A549 (cell line): ENCODE data around the gene KRTAP10-9. TPM values are rescaled to one million over a fixed set of nuclear protein-coding genes. Genes with fewer than 3 reads are reported as not detected.

Source experiments
- ATAC-seq, 2 experiments: fragments of 200-7000 bp in 1 of 2; fragments of >200 bp in 1 of 2; cut with Nextera tagmentation in 1 of 2; cut with Tn5 transposase in 1 of 2; 3 replicates each; pipeline versions ENCODE4 v1.8.0 to v1.9.1; 2018 to 2020; ENCODE audit warnings: mild to moderate bottlenecking in 1 of 2, moderate library complexity in 1 of 2
- CTCF ChIA-PET: fragments of 300-600 bp; sonication (Branson Sonifier 250); formaldehyde crosslinking; extraction: SDS; loops from one replicate; lab custom pipeline; 2021; ENCODE audit warnings: antibody characterized with exemption, inconsistent platforms; lab: Yijun Ruan, JAX
- POLR2A ChIA-PET: fragments of 350-600 bp; formaldehyde crosslinking; extraction: SDS; loops from one replicate; lab custom pipeline; 2021; ENCODE audit warnings: antibody characterized with exemption, inconsistent platforms; lab: Yijun Ruan, JAX
- DNase-seq, 2 experiments: peaks; one replicate each; pipeline versions ENCODE4 v3.0.0 to v3.0.0-alpha.2; 2011 to 2016; ENCODE audit warnings: low read depth in 1 of 2, low spot score in 1 of 2
- FAIRE-seq: peaks from 2 replicates; lab custom pipeline; 2011; peaks lifted over from hg19 to GRCh38; lab: Jason Lieb, UNC
- H3K27ac ChIP-seq, 2 experiments: fragments of >200 bp; sonication (Bioruptor Twin); formaldehyde crosslinking; 3 replicates each; pipeline ENCODE4 v1.5.1; 2016 to 2017
- H3K4me1 ChIP-seq: fragments of >200 bp; sonication (Bioruptor Twin); formaldehyde crosslinking; 3 replicates; pipeline ENCODE4 v1.6.1; 2016
- H3K4me2 ChIP-seq: fragments of >200 bp; sonication (Bioruptor Twin); formaldehyde crosslinking; 3 replicates; pipeline ENCODE4 v1.6.1; 2016
- H3K4me3 ChIP-seq: fragments of >200 bp; sonication (Bioruptor Twin); formaldehyde crosslinking; 3 replicates; pipeline ENCODE4 v1.5.1; 2016
- H3K9me3 ChIP-seq: fragments of >200 bp; sonication (Bioruptor Twin); formaldehyde crosslinking; 3 replicates; pipeline ENCODE4 v1.6.1; 2016
- CHD4 ChIP-seq: fragments of 200-600 bp; sonication (generic); IDR thresholded peaks from 2 replicates; pipeline ENCODE4 v1.6.1; 2016; ENCODE audit warnings: antibody characterized with exemption, mild to moderate bottlenecking, borderline replicate concordance
- ESRRA ChIP-seq: fragments of 150-350 bp; IDR thresholded peaks from 2 replicates; pipeline ENCODE4 v1.6.1; 2014; ENCODE audit warnings: mild to moderate bottlenecking, low read length, borderline replicate concordance
- FOSB ChIP-seq: fragments of 250-450 bp; sonication (Bioruptor Pico); IDR thresholded peaks from 2 replicates; pipeline ENCODE4 v1.5.0; 2020; ENCODE audit warnings: mild to moderate bottlenecking, moderate library complexity
- GATA3 ChIP-seq: IDR thresholded peaks from 2 replicates; pipeline ENCODE4 v1.6.1; 2012; ENCODE audit warnings: borderline replicate concordance
- HDAC2 ChIP-seq: fragments of 200-600 bp; sonication (generic); IDR thresholded peaks from 2 replicates; pipeline ENCODE4 v1.6.1; 2016
- HOXB13 ChIP-seq: fragments of 250-450 bp; sonication (Bioruptor Pico); IDR thresholded peaks from 2 replicates; pipeline ENCODE4 v1.5.0; 2020; ENCODE audit warnings: low read depth, mild to moderate bottlenecking, moderate library complexity
- JUN ChIP-seq, 2 experiments: fragments of >200 bp; sonication (Bioruptor Twin); formaldehyde crosslinking; IDR thresholded peaks; 2 replicates in 1 of 2; 3 replicates in 1 of 2; pipeline ENCODE4 v1.6.1; 2016 to 2017
- KDM5A ChIP-seq: fragments of 200-600 bp; sonication (generic); IDR thresholded peaks from 2 replicates; pipeline ENCODE4 v1.6.1; 2016; ENCODE audit warnings: antibody characterized with exemption, mild to moderate bottlenecking
- MAZ ChIP-seq: fragments of 150-350 bp; IDR thresholded peaks from 2 replicates; pipeline ENCODE4 v1.6.1; 2014; ENCODE audit warnings: antibody characterized with exemption, low read depth, low read length, borderline replicate concordance
- MYC ChIP-seq: IDR thresholded peaks from 2 replicates; pipeline ENCODE4 v1.6.1; 2012; ENCODE audit warnings: mild to moderate bottlenecking, inconsistent platforms, low read length, improper control_type of control experiment, borderline replicate concordance
- POLR2A ChIP-seq: IDR thresholded peaks from 2 replicates; pipeline ENCODE4 v1.6.1; 2012; ENCODE audit warnings: mild to moderate bottlenecking, low read length
- SMC3 ChIP-seq: fragments of >200 bp; sonication (Bioruptor Twin); formaldehyde crosslinking; IDR thresholded peaks from 3 replicates; pipeline ENCODE4 v1.6.1; 2018; ENCODE audit warnings: inconsistent platforms
- SREBF2 ChIP-seq: fragments of 450-650 bp; IDR thresholded peaks from 2 replicates; pipeline ENCODE4 v1.6.1; 2014; ENCODE audit warnings: mild to moderate bottlenecking, moderate library complexity
- ZC3H11A ChIP-seq: fragments of 450-650 bp; IDR thresholded peaks from 2 replicates; pipeline ENCODE4 v1.6.1; 2014; ENCODE audit warnings: antibody characterized with exemption, mild to moderate bottlenecking
- ZFP36 ChIP-seq: fragments of 450-650 bp; IDR thresholded peaks from 2 replicates; pipeline ENCODE4 v1.6.1; 2014; ENCODE audit warnings: borderline replicate concordance; ENCODE audit not compliant: partially characterized antibody
- WGBS: methylation state at CpG from one replicate; pipeline ENCODE4 v1.1.6; 2017; ENCODE audit errors: missing lambda C conversion rate; 5-methylcytosine and 5-hydroxymethylcytosine counted together
- polyA plus RNA-seq, 4 experiments: library from polyadenylated mRNA; depleted of rRNA in 3 of 4; stranded (reverse); fragments of >200 nt; fragmentation: RNase III in 1 of 4; extraction: RNeasy Plus Mini Kit Qiagen cat#74134 plus additional on column Dnase treatment in 1 of 4; gene quantifications; 2 replicates in 3 of 4; 3 replicates in 1 of 4; pipeline ENCODE4 v1.2.3, GENCODE V29; 2011 to 2017
- TF ChIP-seq, protein P1 (sequence below): fragments of 200-600 bp; sonication (generic); IDR thresholded peaks from 2 replicates; pipeline ENCODE4 v1.6.1; 2016; ENCODE audit warnings: antibody characterized with exemption, mild to moderate bottlenecking, moderate library complexity

Gene KRTAP10-9
- polyA plus RNA-seq, 2 of the 4 experiments (the other 2 are of a cell fraction), result not detected

DNA sequence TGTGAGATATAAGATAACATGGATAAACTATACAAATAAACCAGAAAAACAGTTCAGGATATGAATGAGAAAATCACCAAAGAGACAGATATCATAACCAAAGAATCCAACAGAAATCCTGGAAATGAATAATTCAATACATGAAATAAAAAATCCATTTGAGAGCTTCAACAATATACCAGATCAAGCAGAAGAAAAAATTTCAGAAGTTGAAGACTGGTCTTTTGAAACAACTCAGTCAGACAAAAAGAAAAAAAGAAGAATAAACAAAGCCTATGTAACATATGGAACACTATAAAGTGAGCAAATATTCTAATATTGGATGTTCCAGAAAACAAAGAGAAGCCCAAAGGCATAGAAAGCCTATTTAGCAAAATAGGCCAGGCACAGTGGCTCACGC, 45.0 kb downstream of the KRTAP10-9 start:
- no peak for TF ChIP-seq JUN (IDR thresholded peaks at IDR 0.05)
- no peaks in the 10 kb centered on the region for H3K4me1 ChIP-seq
- CTCF ChIA-PET, result no interaction called here
- no peak overlapping the region for H3K27ac ChIP-seq
- peaks cover 9% of the 10 kb centered on the region; the same call in 1 of the 3 replicates for H3K9me3 ChIP-seq
- H3K4me2 ChIP-seq, result no peak overlapping the region
- DNase-seq, result no peak
- H3K4me3 ChIP-seq, result no peak overlapping the region
- WGBS, result 63% methylated on average over 1 of the region's 1 CpG
- ATAC-seq, result no peak
- POLR2A ChIA-PET, result no interaction called here
- no peak for FAIRE-seq

DNA sequence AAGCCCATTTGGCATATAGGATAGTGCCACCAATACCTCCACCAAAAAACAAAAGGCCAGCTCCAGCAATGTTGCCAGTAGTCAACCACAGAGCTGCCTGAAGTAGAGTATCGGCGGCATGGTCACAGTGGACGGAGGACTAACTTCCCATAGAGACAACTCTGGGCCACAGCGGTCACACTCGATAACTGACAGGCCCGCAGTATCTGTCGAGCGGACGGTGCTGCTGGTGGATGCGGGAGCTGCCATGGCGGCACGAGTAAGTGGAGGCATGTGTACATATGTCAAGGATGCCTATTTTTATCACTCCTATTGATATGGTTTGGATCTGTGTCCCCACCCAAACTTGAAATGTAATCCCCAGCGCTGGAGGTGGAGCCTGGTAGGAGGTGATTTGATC, 51.0 kb downstream of the KRTAP10-9 start:
- no peak for DNase-seq
- Histone ChIP-seq H3K4me3 (no peak overlapping the region), H3K4me2 (no peak overlapping the region), H3K4me1 (no peaks in the 10 kb centered on the region), H3K27ac (no peak overlapping the region), H3K9me3 (no peaks in the 10 kb centered on the region; the same call in 2 of the 3 replicates)
- no peak for FAIRE-seq
- POLR2A ChIA-PET, result no interaction called here
- TF ChIP-seq POLR2A (no peak), GATA3 (no peak), ZFP36 (no peak), SMC3 (no peak), JUN (IDR thresholded peaks at IDR 0.05) (no peak), ZC3H11A (no peak), ESRRA (no peak), KDM5A (no peak), FOSB (CRISPR knock-in tag) (no peak), HOXB13 (CRISPR knock-in tag) (no peak), HDAC2 (no peak), SREBF2 (no peak), MAZ (no peak), MYC (no peak), CHD4 (no peak)
- TF ChIP-seq, protein P1, sequence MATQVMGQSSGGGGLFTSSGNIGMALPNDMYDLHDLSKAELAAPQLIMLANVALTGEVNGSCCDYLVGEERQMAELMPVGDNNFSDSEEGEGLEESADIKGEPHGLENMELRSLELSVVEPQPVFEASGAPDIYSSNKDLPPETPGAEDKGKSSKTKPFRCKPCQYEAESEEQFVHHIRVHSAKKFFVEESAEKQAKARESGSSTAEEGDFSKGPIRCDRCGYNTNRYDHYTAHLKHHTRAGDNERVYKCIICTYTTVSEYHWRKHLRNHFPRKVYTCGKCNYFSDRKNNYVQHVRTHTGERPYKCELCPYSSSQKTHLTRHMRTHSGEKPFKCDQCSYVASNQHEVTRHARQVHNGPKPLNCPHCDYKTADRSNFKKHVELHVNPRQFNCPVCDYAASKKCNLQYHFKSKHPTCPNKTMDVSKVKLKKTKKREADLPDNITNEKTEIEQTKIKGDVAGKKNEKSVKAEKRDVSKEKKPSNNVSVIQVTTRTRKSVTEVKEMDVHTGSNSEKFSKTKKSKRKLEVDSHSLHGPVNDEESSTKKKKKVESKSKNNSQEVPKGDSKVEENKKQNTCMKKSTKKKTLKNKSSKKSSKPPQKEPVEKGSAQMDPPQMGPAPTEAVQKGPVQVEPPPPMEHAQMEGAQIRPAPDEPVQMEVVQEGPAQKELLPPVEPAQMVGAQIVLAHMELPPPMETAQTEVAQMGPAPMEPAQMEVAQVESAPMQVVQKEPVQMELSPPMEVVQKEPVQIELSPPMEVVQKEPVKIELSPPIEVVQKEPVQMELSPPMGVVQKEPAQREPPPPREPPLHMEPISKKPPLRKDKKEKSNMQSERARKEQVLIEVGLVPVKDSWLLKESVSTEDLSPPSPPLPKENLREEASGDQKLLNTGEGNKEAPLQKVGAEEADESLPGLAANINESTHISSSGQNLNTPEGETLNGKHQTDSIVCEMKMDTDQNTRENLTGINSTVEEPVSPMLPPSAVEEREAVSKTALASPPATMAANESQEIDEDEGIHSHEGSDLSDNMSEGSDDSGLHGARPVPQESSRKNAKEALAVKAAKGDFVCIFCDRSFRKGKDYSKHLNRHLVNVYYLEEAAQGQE, result no peak
- CTCF ChIA-PET, result no interaction called here
- ATAC-seq, result no peak
- 72% methylated on average over 13 of the region's 13 CpGs for WGBS

Other genes with a start within 250 kb of the KRTAP10-9 start
- gene LRRC3, start 171.6 kb upstream of the KRTAP10-9 start, polyA plus RNA-seq (2011; rRNA removed), result 0.59 and 0.66 TPM in 2 replicates
- gene LRRC3, start 171.6 kb upstream of the KRTAP10-9 start, polyA plus RNA-seq (2017; fragmentation: RNase III; extraction: RNeasy Plus Mini Kit Qiagen cat#74134 plus additional on column Dnase treatment), result 0.96 to 1.1 TPM (median 1.1 TPM) in 3 replicates
- gene KRTAP10-1, start 86.9 kb upstream of the KRTAP10-9 start, polyA plus RNA-seq (2011; rRNA removed), result not detected in 2 replicates
- gene KRTAP10-1, start 86.9 kb upstream of the KRTAP10-9 start, polyA plus RNA-seq (2017; fragmentation: RNase III; extraction: RNeasy Plus Mini Kit Qiagen cat#74134 plus additional on column Dnase treatment), result not detected in 3 replicates
- gene KRTAP10-2, start 75.6 kb upstream of the KRTAP10-9 start, polyA plus RNA-seq (2011; rRNA removed), result not detected in 2 replicates
- not detected in 3 replicates for gene KRTAP10-2, start 75.6 kb upstream of the KRTAP10-9 start, polyA plus RNA-seq (2017; fragmentation: RNase III; extraction: RNeasy Plus Mini Kit Qiagen cat#74134 plus additional on column Dnase treatment)
- not detected in 2 replicates for gene KRTAP10-3, start 68.3 kb upstream of the KRTAP10-9 start, polyA plus RNA-seq (2011; rRNA removed)
- gene KRTAP10-3, start 68.3 kb upstream of the KRTAP10-9 start, polyA plus RNA-seq (2017; fragmentation: RNase III; extraction: RNeasy Plus Mini Kit Qiagen cat#74134 plus additional on column Dnase treatment), result not detected in 3 replicates
- not detected in 2 replicates for gene KRTAP10-4, start 53.4 kb upstream of the KRTAP10-9 start, polyA plus RNA-seq (2011; rRNA removed)
- gene KRTAP10-4, start 53.4 kb upstream of the KRTAP10-9 start, polyA plus RNA-seq (2017; fragmentation: RNase III; extraction: RNeasy Plus Mini Kit Qiagen cat#74134 plus additional on column Dnase treatment), result not detected in 3 replicates
- gene KRTAP10-5, start 46.5 kb upstream of the KRTAP10-9 start, polyA plus RNA-seq (2011; rRNA removed), result not detected in 2 replicates
- gene KRTAP10-5, start 46.5 kb upstream of the KRTAP10-9 start, polyA plus RNA-seq (2017; fragmentation: RNase III; extraction: RNeasy Plus Mini Kit Qiagen cat#74134 plus additional on column Dnase treatment), result not detected in 3 replicates
- gene KRTAP10-6, start 34.6 kb upstream of the KRTAP10-9 start, polyA plus RNA-seq (2011; rRNA removed), result not detected in 2 replicates
- gene KRTAP10-6, start 34.6 kb upstream of the KRTAP10-9 start, polyA plus RNA-seq (2017; fragmentation: RNase III; extraction: RNeasy Plus Mini Kit Qiagen cat#74134 plus additional on column Dnase treatment), result not detected in 3 replicates
- gene KRTAP10-7, start 26.5 kb upstream of the KRTAP10-9 start, polyA plus RNA-seq (2011; rRNA removed), result not detected in 2 replicates
- not detected in 3 replicates for gene KRTAP10-7, start 26.5 kb upstream of the KRTAP10-9 start, polyA plus RNA-seq (2017; fragmentation: RNase III; extraction: RNeasy Plus Mini Kit Qiagen cat#74134 plus additional on column Dnase treatment)
- not detected in 2 replicates for gene KRTAP10-8, start 15.0 kb upstream of the KRTAP10-9 start, polyA plus RNA-seq (2011; rRNA removed)
- not detected in 3 replicates for gene KRTAP10-8, start 15.0 kb upstream of the KRTAP10-9 start, polyA plus RNA-seq (2017; fragmentation: RNase III; extraction: RNeasy Plus Mini Kit Qiagen cat#74134 plus additional on column Dnase treatment)
- not detected in 2 replicates for gene KRTAP10-10, start 10.3 kb downstream of the KRTAP10-9 start, polyA plus RNA-seq (2011; rRNA removed)
- gene KRTAP10-10, start 10.3 kb downstream of the KRTAP10-9 start, polyA plus RNA-seq (2017; fragmentation: RNase III; extraction: RNeasy Plus Mini Kit Qiagen cat#74134 plus additional on column Dnase treatment), result not detected in 3 replicates
- not detected in 2 replicates for gene KRTAP10-11, start 19.3 kb downstream of the KRTAP10-9 start, polyA plus RNA-seq (2011; rRNA removed)
- not detected in 3 replicates for gene KRTAP10-11, start 19.3 kb downstream of the KRTAP10-9 start, polyA plus RNA-seq (2017; fragmentation: RNase III; extraction: RNeasy Plus Mini Kit Qiagen cat#74134 plus additional on column Dnase treatment)
- gene KRTAP12-4, start 27.6 kb downstream of the KRTAP10-9 start, polyA plus RNA-seq (2011; rRNA removed), result not detected in 2 replicates
- not detected in 3 replicates for gene KRTAP12-4, start 27.6 kb downstream of the KRTAP10-9 start, polyA plus RNA-seq (2017; fragmentation: RNase III; extraction: RNeasy Plus Mini Kit Qiagen cat#74134 plus additional on column Dnase treatment)
- gene KRTAP12-3, start 30.8 kb downstream of the KRTAP10-9 start, polyA plus RNA-seq (2011; rRNA removed), result not detected in 2 replicates
- gene KRTAP12-3, start 30.8 kb downstream of the KRTAP10-9 start, polyA plus RNA-seq (2017; fragmentation: RNase III; extraction: RNeasy Plus Mini Kit Qiagen cat#74134 plus additional on column Dnase treatment), result not detected in 3 replicates
- not detected in 2 replicates for gene KRTAP12-2, start 39.8 kb downstream of the KRTAP10-9 start, polyA plus RNA-seq (2011; rRNA removed)
- gene KRTAP12-2, start 39.8 kb downstream of the KRTAP10-9 start, polyA plus RNA-seq (2017; fragmentation: RNase III; extraction: RNeasy Plus Mini Kit Qiagen cat#74134 plus additional on column Dnase treatment), result not detected in 3 replicates
- not detected in 2 replicates for gene KRTAP12-1, start 55.1 kb downstream of the KRTAP10-9 start, polyA plus RNA-seq (2011; rRNA removed)
- gene KRTAP12-1, start 55.1 kb downstream of the KRTAP10-9 start, polyA plus RNA-seq (2017; fragmentation: RNase III; extraction: RNeasy Plus Mini Kit Qiagen cat#74134 plus additional on column Dnase treatment), result not detected in 3 replicates
- gene KRTAP10-12, start 70.1 kb downstream of the KRTAP10-9 start, polyA plus RNA-seq (2011; rRNA removed), result not detected in 2 replicates
- gene KRTAP10-12, start 70.1 kb downstream of the KRTAP10-9 start, polyA plus RNA-seq (2017; fragmentation: RNase III; extraction: RNeasy Plus Mini Kit Qiagen cat#74134 plus additional on column Dnase treatment), result not detected in 3 replicates
- not detected in 2 replicates for gene TSPEAR, start 84.5 kb downstream of the KRTAP10-9 start, polyA plus RNA-seq (2011; rRNA removed)
- not detected in 3 replicates for gene TSPEAR, start 84.5 kb downstream of the KRTAP10-9 start, polyA plus RNA-seq (2017; fragmentation: RNase III; extraction: RNeasy Plus Mini Kit Qiagen cat#74134 plus additional on column Dnase treatment)
- 65.8 and 68.2 TPM in 2 replicates for gene UBE2G2, start 174.7 kb downstream of the KRTAP10-9 start, polyA plus RNA-seq (2011; rRNA removed)
- gene UBE2G2, start 174.7 kb downstream of the KRTAP10-9 start, polyA plus RNA-seq (2017; fragmentation: RNase III; extraction: RNeasy Plus Mini Kit Qiagen cat#74134 plus additional on column Dnase treatment), result 56.9 to 63.5 TPM (median 62.7 TPM) in 3 replicates
- 77.7 and 110 TPM in 2 replicates for gene SUMO3, start 191.0 kb downstream of the KRTAP10-9 start, polyA plus RNA-seq (2011; rRNA removed)
- 69.2 to 79.4 TPM (median 78.4 TPM) in 3 replicates for gene SUMO3, start 191.0 kb downstream of the KRTAP10-9 start, polyA plus RNA-seq (2017; fragmentation: RNase III; extraction: RNeasy Plus Mini Kit Qiagen cat#74134 plus additional on column Dnase treatment)
- 97.6 and 99.4 TPM in 2 replicates for gene PTTG1IP, start 246.6 kb downstream of the KRTAP10-9 start, polyA plus RNA-seq (2011; rRNA removed)
- gene PTTG1IP, start 246.6 kb downstream of the KRTAP10-9 start, polyA plus RNA-seq (2017; fragmentation: RNase III; extraction: RNeasy Plus Mini Kit Qiagen cat#74134 plus additional on column Dnase treatment), result 93.2 to 103 TPM (median 98.7 TPM) in 3 replicates